D341Med (cell line): Measurements from ENCODE around the gene HHIPL1.
A peak's percentile ranks its signal among the peaks of the same experiment; 100 is the strongest.

Source experiments
- DNase-seq: peaks from one replicate; pipeline ENCODE4 v3.0.0; 2012; ENCODE audit warnings: low spot score

Gene HHIPL1

GRCh38 chr14:99690636-99691035, 45.7 kb downstream of the HHIPL1 start:
- DNase-seq = peak; percentile 6

DNA sequence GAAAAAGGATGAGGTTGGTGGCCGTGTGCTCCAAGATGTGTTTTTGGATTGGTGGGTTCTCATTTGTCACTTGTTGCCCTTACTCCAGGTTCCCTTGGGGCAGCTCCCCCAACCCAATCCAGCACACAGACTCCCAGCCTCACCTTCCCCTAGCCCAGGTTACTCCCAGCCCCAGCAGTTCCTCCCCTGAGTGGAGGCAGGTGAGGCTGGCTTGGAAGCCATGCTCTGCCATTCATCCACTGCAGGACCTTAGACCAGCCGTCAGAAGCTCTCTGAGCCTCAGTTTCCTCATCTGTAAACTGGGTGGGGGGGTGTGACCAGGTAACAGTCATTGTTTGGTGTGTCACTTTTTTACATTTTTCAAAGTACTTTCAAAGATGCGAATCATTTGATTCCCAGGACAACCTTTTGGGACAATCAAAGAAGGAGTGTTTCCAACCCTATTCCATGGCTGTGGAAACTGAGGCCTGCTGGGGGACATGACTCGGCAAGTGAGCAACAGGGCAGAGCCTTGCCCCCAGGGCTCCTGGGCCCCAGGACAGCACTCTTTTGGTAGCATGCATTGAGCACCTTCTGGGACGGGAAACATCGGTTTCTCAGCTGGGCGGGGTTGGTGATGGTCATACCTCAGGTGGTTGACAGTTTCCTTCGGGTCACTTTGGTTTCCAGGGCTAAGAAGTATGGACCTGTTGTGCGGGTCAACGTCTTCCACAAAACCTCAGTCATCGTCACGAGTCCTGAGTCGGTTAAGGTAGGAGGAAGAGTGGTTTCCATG, 46.4 kb downstream of the HHIPL1 start:
- DNase-seq = peak; percentile 10

- DNase-seq = no peak
Measured at GRCh38 chr14:99693918-99694317, 49.0 kb downstream of the HHIPL1 start.

DNA sequence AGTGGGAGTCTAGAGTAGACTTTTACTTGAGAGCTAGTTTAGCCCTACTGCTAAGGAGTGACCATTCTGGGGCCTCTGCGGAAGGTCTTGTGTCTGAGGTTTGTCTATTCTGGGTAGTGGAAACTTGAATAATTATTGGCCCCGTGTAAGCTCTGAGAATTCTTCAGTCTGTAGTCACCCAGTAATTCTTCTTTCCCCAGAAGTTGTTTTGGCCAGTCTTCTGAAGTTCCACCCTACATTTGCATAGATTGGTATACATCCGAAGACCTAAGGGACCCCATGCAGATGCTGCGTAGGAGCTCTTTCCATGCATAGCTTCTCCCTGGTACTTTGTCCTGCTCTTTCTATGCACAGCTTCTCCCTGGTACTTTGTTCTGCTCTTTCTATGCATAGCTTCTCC, 52.0 kb downstream of the HHIPL1 start:
- DNase-seq = no peak

DNA sequence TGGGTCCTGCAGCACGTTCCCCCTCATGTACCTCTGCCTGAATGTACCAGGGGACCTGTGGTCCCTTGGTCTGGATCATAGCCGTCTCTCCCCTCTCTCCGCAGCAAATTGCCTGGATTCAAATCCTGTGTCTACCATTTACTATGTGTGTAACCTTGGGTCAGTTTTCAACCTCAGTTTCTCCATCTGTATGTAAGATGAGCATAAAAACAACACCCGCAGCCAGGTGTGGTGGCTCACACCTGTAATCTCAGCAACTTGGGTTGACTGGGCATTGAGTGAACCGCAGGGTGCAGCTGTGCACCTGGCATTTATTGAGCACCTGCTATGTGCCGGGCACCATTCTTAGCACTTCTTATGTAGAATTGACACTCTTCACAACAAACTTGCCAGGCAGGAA, 53.3 kb downstream of the HHIPL1 start:
- DNase-seq = peak; percentile 6

GRCh38 chr14:99698642-99699041, 53.7 kb downstream of the HHIPL1 start:
- no peak for DNase-seq

- DNase-seq = peak; percentile 6
Measured at GRCh38 chr14:99699085-99699760, 54.3 kb downstream of the HHIPL1 start.

GRCh38 chr14:99699861-99700260, 54.9 kb downstream of the HHIPL1 start:
- peak; percentile 9 for DNase-seq

DNA sequence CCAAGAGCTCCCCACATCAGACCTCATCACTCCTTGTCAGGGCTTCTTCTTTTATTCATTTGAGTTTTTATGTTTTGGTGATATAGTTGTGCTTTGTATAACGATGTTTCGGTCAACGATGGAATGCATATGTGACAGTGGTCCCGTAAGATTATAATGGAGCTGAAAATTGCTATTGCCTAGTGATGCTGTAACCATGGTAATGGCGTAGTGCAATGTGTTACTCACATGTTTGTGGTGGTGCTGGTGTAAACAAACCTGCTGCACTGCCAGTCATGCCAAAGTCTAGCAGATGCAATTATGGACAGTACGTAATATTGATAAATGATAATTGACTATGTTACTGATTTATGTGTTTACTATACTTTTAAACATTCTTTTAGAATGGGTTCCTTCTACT, 55.5 kb downstream of the HHIPL1 start:
- no peak for DNase-seq

DNA sequence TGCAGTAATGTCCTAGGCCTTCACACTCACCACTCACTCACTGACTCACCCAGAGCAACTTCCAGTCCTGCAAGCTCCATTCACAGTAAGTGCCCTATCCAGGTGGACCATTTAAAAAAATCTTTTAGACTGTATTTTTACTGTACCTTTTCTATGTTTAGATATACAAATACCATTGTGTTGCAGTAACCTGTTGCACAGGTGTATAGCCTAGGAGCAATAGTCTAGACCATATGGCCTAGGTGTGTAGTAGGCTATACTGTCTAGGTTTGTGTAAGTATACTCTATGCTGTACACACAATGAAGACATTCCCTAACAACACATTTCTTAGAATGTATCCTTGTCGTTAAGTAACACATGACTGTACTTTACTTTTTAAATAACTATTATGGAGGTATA, 56.3 kb downstream of the HHIPL1 start:
- DNase-seq = no peak

DNA sequence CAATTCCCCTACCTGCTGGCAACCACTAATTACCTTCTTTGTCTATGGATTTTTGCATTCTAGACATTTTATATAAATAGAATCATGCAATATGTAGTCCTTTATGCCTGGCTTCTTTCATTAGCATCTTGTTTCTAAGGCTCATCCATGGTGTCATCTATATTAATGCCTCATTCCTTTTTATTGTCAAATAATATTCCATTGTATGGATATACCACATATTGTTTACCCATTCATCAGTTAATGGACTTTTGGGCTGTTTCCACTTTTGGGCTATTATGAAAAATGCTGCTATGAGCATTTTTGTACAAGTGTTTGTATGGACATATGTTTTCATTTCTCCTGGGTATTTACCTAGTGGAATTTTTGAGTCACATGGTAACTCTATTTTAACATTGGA, 57.2 kb downstream of the HHIPL1 start:
- DNase-seq = no peak

GRCh38 chr14:99703381-99703780, 58.5 kb downstream of the HHIPL1 start:
- DNase-seq = peak; percentile 12

DNA sequence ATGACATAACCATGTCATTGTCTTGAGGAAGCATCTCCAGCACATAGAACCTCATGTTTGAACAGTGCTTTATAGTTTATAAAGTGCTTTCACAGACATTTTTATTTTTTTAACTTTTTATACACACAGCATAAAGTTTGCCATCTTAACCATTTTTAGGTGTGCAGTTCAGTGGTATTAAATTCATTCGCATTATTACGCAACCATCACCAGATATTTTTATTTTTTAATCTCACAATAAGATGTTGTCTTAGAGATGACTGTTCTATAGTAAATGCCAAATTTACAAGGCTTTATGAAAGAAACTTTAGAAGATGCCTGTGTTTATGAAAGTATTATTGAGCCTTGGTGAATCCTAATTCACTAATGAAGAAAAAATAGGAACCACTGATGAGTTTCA, 59.1 kb downstream of the HHIPL1 start:
- no peak for DNase-seq

DNA sequence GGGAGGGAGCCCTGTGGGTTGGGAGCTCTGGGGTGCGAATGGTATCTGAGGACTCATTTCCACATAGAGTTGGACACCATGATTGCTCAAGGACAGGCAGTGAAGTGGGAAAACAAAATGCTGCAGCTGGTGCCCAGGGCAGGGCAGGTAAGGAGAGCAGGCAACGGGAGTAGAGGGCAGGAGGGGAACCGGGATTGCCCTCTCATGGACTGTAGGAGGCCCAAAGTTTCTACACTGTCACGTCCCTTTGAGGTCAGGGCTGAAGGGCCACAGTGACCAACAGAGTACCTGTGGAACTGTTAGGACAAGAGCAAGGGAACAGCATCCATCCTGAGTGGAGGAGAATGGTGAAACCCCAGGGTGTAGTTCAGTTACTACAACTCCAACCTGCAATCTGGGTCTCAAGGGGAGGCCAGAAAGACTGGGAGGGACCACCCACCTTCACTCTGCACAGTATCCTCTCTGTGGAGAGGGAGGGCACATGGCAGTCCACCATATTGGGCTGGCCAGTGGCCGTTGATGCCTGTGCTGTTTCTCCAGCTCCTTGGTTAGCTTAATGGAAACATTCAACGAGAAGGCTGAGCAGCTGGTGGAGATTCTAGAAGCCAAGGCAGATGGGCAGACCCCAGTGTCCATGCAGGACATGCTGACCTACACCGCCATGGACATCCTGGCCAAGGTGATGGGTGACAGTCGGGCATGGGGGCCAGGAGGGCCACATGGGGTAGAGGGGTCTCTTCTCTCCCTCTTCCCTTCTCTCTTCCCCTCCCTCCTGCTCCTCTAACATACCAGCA, 61.4 kb downstream of the HHIPL1 start:
- DNase-seq = peak; percentile 11

DNA sequence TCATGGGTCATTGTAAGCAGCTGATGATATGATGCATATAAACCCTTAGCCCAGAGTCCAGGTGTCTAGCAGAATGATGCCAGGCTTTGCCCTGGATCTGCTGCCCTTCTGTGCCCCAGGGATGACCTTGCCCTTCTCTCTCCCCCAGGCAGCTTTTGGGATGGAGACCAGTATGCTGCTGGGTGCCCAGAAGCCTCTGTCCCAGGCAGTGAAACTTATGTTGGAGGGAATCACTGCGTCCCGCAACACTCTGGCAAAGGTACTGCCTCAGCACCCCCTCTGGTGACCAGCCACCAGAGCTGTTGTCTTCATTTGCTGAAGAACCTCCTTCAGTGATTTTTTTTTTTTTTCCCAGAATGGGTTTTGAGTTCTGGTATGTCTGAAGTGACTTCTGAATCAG, 62.5 kb downstream of the HHIPL1 start:
- peak; percentile 17 for DNase-seq

DNA sequence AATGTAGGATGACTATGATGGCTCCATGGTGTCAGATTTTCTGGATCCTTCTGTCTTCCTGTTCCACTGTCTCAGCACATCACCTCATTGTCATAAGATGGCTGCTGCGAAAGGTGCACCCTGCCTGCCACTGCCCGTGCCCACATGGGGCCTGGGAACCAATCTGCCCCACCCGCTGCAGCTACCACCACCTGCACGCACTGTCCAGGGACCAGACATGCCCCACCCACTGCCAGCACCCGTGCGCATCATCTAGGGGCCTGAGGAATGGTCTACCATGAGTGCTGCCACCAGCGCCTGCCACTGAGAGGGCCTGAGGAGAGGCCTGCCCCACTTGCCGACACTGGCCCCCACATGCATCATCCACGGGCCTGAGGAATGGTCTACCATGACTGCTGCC, 63.0 kb downstream of the HHIPL1 start:
- DNase-seq = peak; percentile 15

DNA sequence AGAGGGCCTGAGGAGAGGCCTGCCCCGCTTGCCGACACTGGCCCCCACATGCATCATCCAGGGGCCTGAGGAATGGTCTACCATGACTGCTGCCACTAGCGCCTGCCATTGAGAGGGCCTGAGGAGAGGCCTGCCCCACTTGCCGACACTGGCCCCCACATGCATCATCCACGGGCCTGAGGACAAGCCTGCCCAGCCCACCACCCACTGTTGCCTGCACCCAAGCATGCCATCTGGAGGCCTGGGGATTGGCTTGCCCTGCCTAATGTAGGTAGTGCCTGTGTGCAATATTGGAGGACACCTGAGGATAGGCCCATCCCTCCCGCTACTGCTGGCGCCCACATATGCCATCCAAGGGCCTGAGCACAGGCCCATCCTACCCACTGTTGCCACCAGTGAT, 63.5 kb downstream of the HHIPL1 start:
- no peak for DNase-seq

GRCh38 chr14:99713972-99714371, 69.0 kb downstream of the HHIPL1 start:
- DNase-seq = no peak

DNA sequence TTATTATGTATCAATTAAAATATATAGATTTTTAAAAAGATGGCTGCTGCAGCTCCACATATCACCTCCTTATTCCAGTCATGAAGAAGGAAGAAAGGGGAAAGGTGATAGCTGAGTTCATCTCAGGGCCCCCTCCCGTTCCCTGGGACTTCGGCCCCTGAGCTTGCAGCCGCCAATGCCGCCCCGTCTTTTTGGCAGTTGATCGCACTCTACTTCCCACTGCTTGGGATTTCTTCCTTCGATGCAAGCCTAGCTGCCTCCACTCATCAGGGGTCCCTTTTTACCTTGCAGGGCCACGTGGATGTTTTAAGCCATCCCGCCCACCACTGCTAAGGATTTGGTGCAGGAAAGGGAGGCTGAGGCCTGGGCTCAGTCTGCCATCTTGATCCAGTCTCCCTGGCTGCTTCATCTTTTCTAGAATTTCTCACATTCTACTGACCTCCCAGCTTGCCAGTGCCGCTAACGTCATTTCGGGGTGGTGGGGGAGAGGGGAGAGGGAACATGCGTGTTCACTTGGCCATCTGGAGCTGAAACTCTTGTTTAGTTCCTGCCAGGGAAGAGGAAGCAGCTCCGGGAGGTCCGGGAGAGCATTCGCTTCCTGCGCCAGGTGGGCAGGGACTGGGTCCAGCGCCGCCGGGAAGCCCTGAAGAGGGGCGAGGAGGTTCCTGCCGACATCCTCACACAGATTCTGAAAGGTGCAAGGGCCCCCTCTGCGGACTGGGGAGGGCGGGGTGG, 70.5 kb downstream of the HHIPL1 start:
- DNase-seq = peak; percentile 17

GRCh38 chr14:99716091-99716849, 71.3 kb downstream of the HHIPL1 start:
- peak; percentile 8 for DNase-seq
